ENCODE data around the gene AKNA.

The AKNA gene

DNA sequence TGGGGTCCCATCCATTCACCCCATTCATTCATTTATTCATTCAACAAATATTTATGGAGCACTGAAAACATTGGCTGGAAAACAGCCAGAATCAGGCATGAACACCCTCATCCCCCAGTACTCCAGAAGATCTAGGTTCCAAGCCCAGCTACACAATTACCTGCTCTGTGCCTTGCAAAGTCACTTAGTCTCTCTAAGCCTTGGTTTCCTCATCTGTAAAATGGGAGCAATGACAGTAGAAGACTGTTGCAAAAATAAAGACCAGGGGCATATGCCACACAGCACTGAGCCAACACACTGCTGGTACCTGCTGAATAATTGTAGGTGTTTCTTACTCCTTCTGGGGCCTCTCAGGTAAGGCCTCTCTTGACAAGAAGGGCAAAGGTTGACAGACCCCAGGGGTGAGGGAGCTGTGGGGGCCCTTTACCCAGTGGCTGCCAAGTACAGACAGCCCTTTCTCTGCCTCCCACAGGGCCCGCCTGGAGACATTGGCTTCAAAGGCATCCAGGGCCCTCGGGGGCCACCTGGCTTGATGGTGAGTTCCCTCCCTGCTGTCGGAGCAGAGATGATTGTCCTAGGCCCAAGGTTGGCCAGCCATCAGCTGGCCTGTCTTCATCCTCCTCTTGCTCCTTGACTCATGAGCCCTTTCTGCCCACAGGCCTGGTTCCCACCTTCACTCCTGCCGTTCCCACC lies 87.5 kb downstream of the AKNA start:
- DNase-seq = no peak

DNA sequence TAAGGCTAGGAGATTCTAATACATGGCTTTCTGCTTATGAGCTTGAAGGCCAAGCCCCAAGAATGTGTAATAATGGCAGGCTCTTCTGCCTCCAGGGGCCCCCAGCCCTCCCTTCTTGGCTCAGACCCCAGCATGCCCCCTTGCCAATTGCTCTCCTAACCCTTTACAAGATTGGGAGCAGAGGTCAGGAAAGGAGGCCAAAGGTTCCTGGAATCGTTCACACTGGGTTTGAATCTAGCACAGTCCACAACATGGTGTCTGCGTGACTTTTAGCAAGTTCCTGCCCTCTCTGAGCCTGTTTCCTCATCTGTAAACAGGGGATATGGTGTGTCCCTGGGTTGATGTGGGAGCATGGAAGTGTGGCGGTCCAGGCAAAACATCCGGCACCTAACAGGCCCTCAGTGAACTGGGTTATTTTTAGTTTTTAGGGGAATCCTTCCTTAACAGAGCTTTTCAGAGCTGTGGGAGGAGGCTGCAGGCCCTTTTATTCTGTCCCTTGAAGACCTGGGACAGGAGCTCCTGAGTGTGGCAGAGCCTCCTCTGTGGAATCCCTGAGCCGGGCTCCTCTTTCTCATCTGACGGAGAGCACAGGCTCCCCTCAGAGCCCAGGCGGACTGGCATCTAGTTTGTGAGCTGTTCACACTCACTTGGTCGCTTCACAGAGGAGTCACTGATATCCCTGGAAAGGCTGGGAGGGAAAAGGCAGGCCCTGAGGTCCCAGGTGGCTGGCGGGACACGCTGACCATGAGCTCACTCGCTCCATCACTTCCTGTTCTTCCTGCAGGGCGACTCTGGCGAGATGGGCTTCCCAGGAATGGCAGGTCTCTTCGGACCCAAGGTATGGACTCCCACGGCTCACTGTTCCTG lies 88.3 kb downstream of the AKNA start:
- DNase-seq = no peak

GRCh38 chr9:114296338-114296737 lies 91.4 kb downstream of the AKNA start:
- DNase-seq = no peak

- DNase-seq = no peak
Observed at GRCh38 chr9:114294664-114295063, 93.1 kb downstream of the AKNA start.

GRCh38 chr9:114291886-114292590 lies 95.7 kb downstream of the AKNA start:
- DNase-seq = no peak

GRCh38 chr9:114291064-114291474 lies 96.7 kb downstream of the AKNA start:
- DNase-seq = peak; percentile 38 to 89

DNA sequence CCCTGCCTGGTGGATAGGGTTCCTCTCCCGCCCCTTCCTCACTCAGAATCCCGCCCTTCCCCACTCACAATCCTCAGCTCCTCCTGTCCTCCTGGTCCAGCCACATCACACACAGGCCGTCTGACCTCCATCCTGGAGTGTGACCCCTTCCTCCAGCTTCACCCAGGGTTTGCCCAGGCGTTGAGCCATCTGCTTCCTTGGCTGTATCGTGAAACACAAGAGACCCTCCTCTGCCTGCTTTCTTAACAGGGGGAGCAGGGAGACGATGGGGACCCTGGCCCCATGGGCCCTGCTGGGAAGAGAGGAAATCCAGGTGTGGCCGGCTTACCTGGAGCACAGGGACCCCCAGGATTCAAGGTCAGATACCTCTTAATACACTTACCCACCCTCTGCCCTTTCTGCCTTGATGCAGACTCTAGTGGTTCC lies 97.2 kb downstream of the AKNA start:
- no peak for DNase-seq

GRCh38 chr9:114289571-114290481 lies 98.0 kb downstream of the AKNA start:
- no peak for DNase-seq

- no peak for DNase-seq
Observed at GRCh38 chr9:114289106-114289505, 98.7 kb downstream of the AKNA start.

DNA sequence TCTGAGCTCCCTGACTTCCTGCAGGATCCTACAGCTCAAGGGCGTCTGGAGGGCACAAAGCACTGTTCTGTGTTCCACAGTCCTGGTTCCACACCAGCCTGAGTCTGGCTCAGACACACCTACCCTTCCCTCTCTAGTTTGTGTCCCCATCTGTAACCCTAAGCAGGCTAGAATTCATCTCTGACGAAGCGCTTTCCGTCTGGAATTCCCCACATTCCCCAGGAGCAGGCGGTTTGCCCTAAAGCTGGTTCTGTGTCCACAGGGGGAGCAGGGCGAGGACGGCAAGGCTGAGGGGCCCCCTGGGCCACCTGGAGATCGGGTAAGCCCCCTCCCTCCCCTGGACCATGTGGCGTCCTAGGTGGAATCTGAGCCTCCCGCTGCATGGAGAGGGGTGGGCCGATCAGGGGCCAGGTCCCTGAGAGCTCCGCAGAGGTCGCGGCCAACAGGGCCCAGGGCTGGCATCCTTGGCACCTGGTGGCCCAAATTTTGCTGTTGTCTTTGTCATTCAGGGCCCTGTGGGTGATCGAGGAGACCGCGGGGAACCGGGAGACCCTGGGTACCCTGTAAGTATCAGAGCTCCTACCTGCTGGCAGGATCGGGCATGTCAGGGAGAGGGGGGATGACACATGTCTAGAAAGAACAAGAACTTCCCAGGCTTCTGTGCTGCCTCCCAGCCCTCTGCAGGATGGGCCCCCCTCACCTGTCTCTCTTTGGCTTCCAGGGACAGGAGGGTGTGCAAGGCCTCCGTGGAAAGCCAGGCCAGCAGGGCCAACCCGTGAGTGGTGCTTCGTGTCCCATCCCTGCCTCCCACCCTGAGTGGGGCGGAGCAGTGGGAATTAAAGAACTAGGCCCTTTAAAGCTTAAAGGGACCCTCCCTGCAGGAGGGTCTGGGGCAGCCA lies 99.3 kb downstream of the AKNA start:
- DNase-seq = no peak

DNA sequence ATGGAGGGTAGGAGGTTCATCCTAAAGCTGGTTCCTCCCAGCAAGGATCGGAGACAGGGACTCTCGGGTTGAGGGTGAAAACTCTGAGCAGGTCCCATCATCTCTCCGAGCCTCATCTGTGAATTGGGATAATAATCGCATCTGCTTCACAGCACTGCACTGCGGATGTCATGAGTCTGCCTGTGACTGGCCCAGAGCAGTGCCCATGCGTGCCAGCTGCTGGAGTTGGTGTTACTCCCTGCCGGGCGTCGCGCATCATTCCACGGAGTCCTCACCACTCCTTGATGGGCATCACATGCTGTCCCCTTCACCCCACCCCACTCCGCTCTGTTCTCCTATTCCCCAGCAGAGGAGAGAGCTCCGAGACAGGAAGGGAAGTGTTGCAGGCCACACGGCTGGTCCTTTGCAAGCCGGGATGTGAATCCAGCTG lies 100.0 kb downstream of the AKNA start:
- no peak for DNase-seq

DNA sequence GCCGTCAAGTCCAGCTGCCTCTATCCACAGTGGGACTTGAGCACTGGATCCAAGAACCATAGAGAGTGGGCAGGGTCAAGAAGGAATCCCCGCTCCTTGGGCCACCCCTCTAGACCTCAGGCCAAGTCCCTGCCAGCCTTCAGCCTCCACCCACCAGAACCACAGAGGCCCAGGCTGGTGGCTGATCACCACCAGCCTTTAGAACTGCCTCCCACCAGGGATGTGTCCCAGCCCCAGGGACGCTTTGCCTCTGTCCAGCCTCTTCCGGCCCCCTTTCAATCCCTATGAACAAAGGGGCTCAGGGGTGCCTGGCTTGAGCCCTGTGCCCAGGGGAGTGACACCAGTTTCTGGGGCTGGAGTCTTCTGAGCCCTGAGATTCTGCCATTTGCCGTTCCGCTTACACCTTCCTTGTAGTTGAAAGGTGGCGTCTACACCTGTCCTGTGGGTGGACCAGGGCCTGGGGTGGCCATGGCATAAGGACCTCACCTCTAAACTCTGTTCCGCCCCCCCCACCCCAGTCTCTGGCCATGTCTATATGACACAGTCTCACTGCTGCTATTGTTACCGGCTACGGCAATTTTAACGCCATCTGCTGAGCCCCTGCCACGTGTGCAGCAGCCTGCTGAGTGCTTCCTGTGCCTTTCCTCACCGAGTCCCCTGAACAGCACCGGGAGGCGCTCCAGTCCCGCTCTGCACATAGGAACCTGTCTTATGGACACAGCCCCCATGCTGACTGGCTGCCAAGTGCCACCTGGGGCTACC lies 100.6 kb downstream of the AKNA start:
- DNase-seq = no peak

- DNase-seq = no peak
Observed at GRCh38 chr9:114286146-114286679, 101.6 kb downstream of the AKNA start.

- DNase-seq = no peak
Observed at GRCh38 chr9:114285166-114285867, 102.5 kb downstream of the AKNA start.

DNA sequence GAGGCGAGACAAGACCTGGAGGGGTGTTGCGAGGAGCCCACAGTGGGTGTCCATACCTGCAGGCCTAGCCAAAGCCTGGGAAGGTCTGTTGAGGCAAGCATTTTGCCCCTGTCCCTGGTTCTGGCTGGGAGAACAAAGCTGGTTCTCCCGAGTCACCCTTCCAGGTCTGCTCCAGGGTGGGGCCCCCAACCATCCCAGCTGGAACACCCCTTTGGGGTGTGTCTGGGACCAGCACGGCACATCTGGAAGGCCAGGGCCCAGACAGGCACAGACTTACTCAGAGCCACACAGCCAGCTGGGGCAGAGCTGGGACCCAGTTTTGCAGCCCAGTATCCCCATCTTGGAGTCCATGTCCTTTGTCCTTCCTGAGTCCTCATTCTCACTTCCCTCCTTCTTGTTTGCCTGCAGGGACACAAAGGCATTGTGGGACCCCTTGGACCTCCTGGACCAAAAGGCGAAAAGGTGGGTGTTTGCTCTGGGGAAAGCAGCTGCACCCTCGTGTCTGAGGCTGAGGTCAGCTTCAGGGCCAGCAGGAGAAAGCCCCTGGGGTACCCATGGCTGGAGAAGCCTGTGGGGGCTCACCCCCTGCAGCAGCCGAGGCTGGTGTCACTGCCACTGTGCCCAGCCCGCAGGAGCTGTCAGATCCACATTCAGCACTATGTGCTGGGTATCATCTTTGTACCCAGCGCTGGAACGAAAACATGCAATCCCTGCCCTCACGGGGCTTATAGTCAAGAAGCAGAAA lies 103.3 kb downstream of the AKNA start:
- no peak for DNase-seq

All from inflammatory macrophage treated with lipopolysaccharide for 1 hour (primary cell).